Kidney (tissue), 22 donors: ENCODE results near the gene CLASP1. TPM values are rescaled to one million over a fixed set of nuclear protein-coding genes. Genes with fewer than 3 reads are reported as not detected.

ENCODE experiments used
- DNase-seq, 5 donors: peaks; one replicate each; pipeline ENCODE4 v3.0.0-alpha.2; 2013 to 2020
- FAIRE-seq: peaks from 2 replicates; lab custom pipeline; 2012; peaks lifted over from hg19 to GRCh38; lab: Jason Lieb, UNC
- H3K27ac ChIP-seq, 2 donors: one replicate each; pipeline ENCODE4 v1.7.0; 2013; ENCODE audit warnings: low read depth in 2 of 2, low read length in 2 of 2, inconsistent platforms in 1 of 2
- H3K27me3 ChIP-seq: one replicate; pipeline ENCODE4 v1.7.1; 2013; ENCODE audit warnings: low read length, inconsistent platforms; ENCODE audit not compliant: control insufficient read depth, insufficient read depth
- H3K36me3 ChIP-seq, 3 donors: one replicate each; pipeline versions ENCODE4 v1.7.0 to v1.7.1; 2013; ENCODE audit warnings: low read length in 3 of 3, control low read depth in 1 of 3, inconsistent platforms in 1 of 3; ENCODE audit not compliant: insufficient read depth in 3 of 3, control insufficient read depth in 2 of 3
- H3K4me1 ChIP-seq, 3 donors: one replicate each; pipeline versions ENCODE4 v1.7.0 to v1.7.1; 2013; ENCODE audit warnings: low read length in 3 of 3, inconsistent platforms in 1 of 3, low read depth in 1 of 3; ENCODE audit not compliant: control insufficient read depth in 2 of 3, insufficient read depth in 2 of 3
- H3K4me3 ChIP-seq, 3 donors: one replicate each; pipeline versions ENCODE4 v1.7.0 to v1.8.1; 2013; ENCODE audit warnings: low read length in 3 of 3, control low read depth in 1 of 3, inconsistent platforms in 1 of 3
- H3K9ac ChIP-seq, 3 donors: one replicate each; pipeline versions ENCODE4 v1.7.0 to v1.7.1; 2013; ENCODE audit warnings: low read length in 3 of 3, control low read depth in 1 of 3, inconsistent platforms in 1 of 3
- H3K9me3 ChIP-seq, 3 donors: one replicate each; pipeline versions ENCODE4 v1.7.0 to v1.7.1; 2013; ENCODE audit warnings: low read length in 3 of 3, control low read depth in 1 of 3, inconsistent platforms in 1 of 3; ENCODE audit not compliant: control insufficient read depth in 2 of 3, insufficient read depth in 1 of 3
- CTCF ChIP-seq: IDR thresholded peaks from 3 replicates; pipeline ENCODE4 v1.5.1; 2012; ENCODE audit warnings: mild to moderate bottlenecking, moderate library complexity, borderline replicate concordance; ENCODE audit not compliant: insufficient read depth; ENCODE audit errors: extremely low read depth
- intact Hi-C: fragments of 100-400 bp; cut with DNase I; formaldehyde crosslinking; loops from one replicate; pipeline ENCODE4 v1.11.1; 2022
- long read RNA-seq, 10 donors: library from polyadenylated mRNA in 1 of 10; unstranded in 1 of 10; transcript quantifications; one replicate each; pipeline ENCODE4 v2.0.0 and lab custom pipeline, GENCODE V29; 2021 to 2026
- polyA plus RNA-seq: library from polyadenylated mRNA; stranded (reverse); fragments of 350-450 nt; fragmentation: Illumina TruSeq; extraction: RNeasy Lipid Tissue Mini Kit (QIAGEN cat#74804); gene quantifications from one replicate; pipeline ENCODE4 v1.2.3, GENCODE V29; 2014; ENCODE audit warnings: low read depth, low replicate concordance; ENCODE audit not compliant: insufficient read depth
- total RNA-seq: library from RNA; stranded (reverse); fragmentation: NEBNext Ultra II Directional; extraction: Animal tissue kit (Norgen Biotek cat#: 25700); gene quantifications from one replicate; pipeline ENCODE4 v1.2.1, GENCODE V29; 2021
- donor health status: control.
- donor health status: control.
- donor health status: control.
- donor health status: control.
- donor health status: control.
- donor health status: DM: yes; HTN: yes; CAD: no.
- donor health status: Normal renal cell carcinoma (clear cell type).

The CLASP1 gene
- total RNA-seq (71.5 TPM), polyA plus RNA-seq (6.8 TPM)
- long read RNA-seq, donor 1, partial matches to known transcripts: 6 of 6 reads
- long read RNA-seq, donor 1, other reads (novel, unspliced or antisense): 0 of 6 reads
- long read RNA-seq, donor 2, partial matches to known transcripts: 6 of 6 reads
- long read RNA-seq, donor 2, other reads (novel, unspliced or antisense): 0 of 6 reads
- long read RNA-seq, donor 3, partial matches to known transcripts: 7 of 14 reads
- long read RNA-seq, donor 3, other reads (novel, unspliced or antisense): 6 of 14 reads
- long read RNA-seq, donor 4, partial matches to known transcripts: 6 of 6 reads
- long read RNA-seq, donor 4, other reads (novel, unspliced or antisense): 0 of 6 reads
- long read RNA-seq, donor 5: 0 reads
- long read RNA-seq, donor 6: 0 reads
- long read RNA-seq, donor 7, partial matches to known transcripts: 8 of 22 reads
- long read RNA-seq, donor 7, other reads (novel, unspliced or antisense): 14 of 22 reads
- long read RNA-seq, donor 8, partial matches to known transcripts: 5 of 5 reads
- long read RNA-seq, donor 8, other reads (novel, unspliced or antisense): 0 of 5 reads
- long read RNA-seq, donor 9, partial matches to known transcripts: 6 of 6 reads
- long read RNA-seq, donor 9, other reads (novel, unspliced or antisense): 0 of 6 reads
- long read RNA-seq, donor 10, partial matches to known transcripts: 7 of 7 reads
- long read RNA-seq, donor 10, other reads (novel, unspliced or antisense): 0 of 7 reads

- DNase-seq (no peak), FAIRE-seq (no peak)
- H3K9me3 ChIP-seq: no peaks in the 10 kb centered on the region
- peak within 1 kb of the TSS; percentile 94 to 98 for H3K27ac ChIP-seq
- H3K4me3 ChIP-seq: peak within 1 kb of the TSS; percentile 71 to 98 (median 85)
- peaks cover 5 to 19% (median 17%) of the 10 kb centered on the region in 3 donors for H3K4me1 ChIP-seq
- no peaks in the 10 kb centered on the region for H3K36me3 ChIP-seq
- TF ChIP-seq CTCF: no peak
- intact Hi-C loops: no loop called here
- no peaks in the 10 kb centered on the region for H3K27me3 ChIP-seq
- H3K9ac ChIP-seq: peak within 1 kb of the TSS; percentile 91 to 99 (median 93)
Observed at GRCh38 chr2:121649149-121649595, at the start of gene CLASP1. CLASP1 (minus strand) TSS chr2:121649462; CDS start chr2:121605895, 43,567 bp downstream.

GRCh38 chr2:121698318-121698930, 49.2 kb upstream of the CLASP1 start:
- no peak for TF ChIP-seq CTCF
- no peak for FAIRE-seq

GRCh38 chr2:121697108-121697631, 47.9 kb upstream of the CLASP1 start:
- peak overlapping the region; percentile 1 to 9 for H3K27ac ChIP-seq
- no peak for DNase-seq

More at GRCh38 chr2:121698318-121698930, 49.2 kb upstream of the CLASP1 start:
- H3K27ac ChIP-seq: no peak overlapping the region
- no peak overlapping the region for H3K9ac ChIP-seq
- intact Hi-C loops: no loop called here
- no peaks in the 10 kb centered on the region for H3K9me3 ChIP-seq
- no peak for DNase-seq
- no peaks in the 10 kb centered on the region for H3K27me3 ChIP-seq
- H3K4me1 ChIP-seq: peaks cover 0 to 8% (median 0%) of the 10 kb centered on the region in 3 donors
- no peaks in the 10 kb centered on the region for H3K36me3 ChIP-seq
- no peak overlapping the region for H3K4me3 ChIP-seq

More at GRCh38 chr2:121697108-121697631, 47.9 kb upstream of the CLASP1 start:
- no peak for FAIRE-seq
- no peaks in the 10 kb centered on the region for H3K36me3 ChIP-seq
- intact Hi-C loops: no loop called here
- H3K27me3 ChIP-seq: no peaks in the 10 kb centered on the region
- H3K4me3 ChIP-seq: no peak overlapping the region
- TF ChIP-seq CTCF: no peak
- H3K4me1 ChIP-seq: peaks cover 0 to 8% (median 0%) of the 10 kb centered on the region in 3 donors
- no peak overlapping the region for H3K9ac ChIP-seq
- no peaks in the 10 kb centered on the region for H3K9me3 ChIP-seq
